Colonic mucosa (tissue), 4 donors: ENCODE measurements around the gene CST8. TPM values are rescaled to one million over a fixed set of nuclear protein-coding genes. Genes with fewer than 3 reads are reported as not detected.
"Not testable (repeated sequence)": the region's sequence is repeated elsewhere in the genome, so short reads cannot be mapped to it uniquely, and the experiment has no call there.

Source experiments
- DNase-seq: peaks from one replicate; pipeline ENCODE4 v3.0.0-alpha.2; 2020
- H3K27ac ChIP-seq: fragments of 200-600 bp; one replicate; pipeline ENCODE4 v1.8.0; 2021
- H3K27me3 ChIP-seq: fragments of 200-600 bp; one replicate; pipeline ENCODE4 v1.8.0; 2021
- H3K36me3 ChIP-seq: fragments of 200-600 bp; one replicate; pipeline ENCODE4 v1.8.0; 2021
- H3K4me1 ChIP-seq: fragments of 200-600 bp; one replicate; pipeline ENCODE4 v1.8.0; 2021; ENCODE audit warnings: mild to moderate bottlenecking
- H3K4me3 ChIP-seq: fragments of 200-600 bp; one replicate; pipeline ENCODE4 v1.8.0; 2021
- H3K9ac ChIP-seq, 2 donors: one replicate each; pipeline ENCODE4 v1.7.0; 2013; ENCODE audit warnings: control low read depth in 2 of 2, low read depth in 2 of 2, low read length in 2 of 2
- H3K9me3 ChIP-seq: fragments of 200-600 bp; one replicate; pipeline ENCODE4 v1.8.0; 2021
- intact Hi-C: fragments of 100-400 bp; cut with DNase I; formaldehyde crosslinking; loops from one replicate; pipeline ENCODE4 v1.14.1; 2022
- total RNA-seq, 2 donors: library from RNA; stranded (reverse); fragmentation: NEBNext Ultra II Directional in 1 of 2; extraction: Animal tissue kit (Norgen Biotek cat#: 25700) in 1 of 2; gene quantifications; one replicate each; pipeline ENCODE4 v1.2.1, GENCODE V29; 2021
- TF ChIP-seq, protein P1 (sequence below): fragments of 200-600 bp; IDR thresholded peaks from one replicate; pipeline ENCODE4 v1.8.0; 2022; ENCODE audit warnings: antibody characterized with exemption, mild to moderate bottlenecking
- donor health status: healthy.
- donor health status: DM: no; HTN: no; CAD: no.
- donor health status: DM: no; HTN: no; CAD: no.

Gene CST8
- total RNA-seq, 2 donors from 2014 or later = not detected

DNA sequence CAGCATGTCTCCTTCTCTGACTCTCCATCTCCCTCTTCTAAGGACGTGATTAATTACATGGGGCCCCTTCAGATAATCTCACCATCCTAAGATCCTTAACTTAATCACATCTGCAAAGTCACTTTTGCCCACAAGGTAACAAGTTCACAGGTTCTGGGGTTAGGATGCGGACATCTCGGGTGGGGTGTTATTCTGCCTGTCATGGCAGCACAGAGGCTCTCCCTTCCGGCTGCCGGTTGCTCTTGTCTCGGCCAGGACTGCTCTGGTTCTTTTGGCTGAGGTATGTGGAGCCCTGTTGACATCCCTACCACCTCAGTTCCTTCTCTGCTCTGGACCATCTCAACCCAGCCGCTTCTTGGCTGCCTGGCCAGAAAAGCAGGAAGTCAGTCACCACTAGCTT, 34.0 kb upstream of the CST8 start:
- Histone ChIP-seq H3K4me1 (no peaks in the 10 kb centered on the region), H3K27me3 (no peaks in the 10 kb centered on the region), H3K9me3 (no peaks in the 10 kb centered on the region), H3K27ac (no peak overlapping the region), H3K4me3 (no peak overlapping the region), H3K9ac (no peak overlapping the region), H3K36me3 (no peaks in the 10 kb centered on the region)
- DNase-seq = no peak
- TF ChIP-seq, protein P1, sequence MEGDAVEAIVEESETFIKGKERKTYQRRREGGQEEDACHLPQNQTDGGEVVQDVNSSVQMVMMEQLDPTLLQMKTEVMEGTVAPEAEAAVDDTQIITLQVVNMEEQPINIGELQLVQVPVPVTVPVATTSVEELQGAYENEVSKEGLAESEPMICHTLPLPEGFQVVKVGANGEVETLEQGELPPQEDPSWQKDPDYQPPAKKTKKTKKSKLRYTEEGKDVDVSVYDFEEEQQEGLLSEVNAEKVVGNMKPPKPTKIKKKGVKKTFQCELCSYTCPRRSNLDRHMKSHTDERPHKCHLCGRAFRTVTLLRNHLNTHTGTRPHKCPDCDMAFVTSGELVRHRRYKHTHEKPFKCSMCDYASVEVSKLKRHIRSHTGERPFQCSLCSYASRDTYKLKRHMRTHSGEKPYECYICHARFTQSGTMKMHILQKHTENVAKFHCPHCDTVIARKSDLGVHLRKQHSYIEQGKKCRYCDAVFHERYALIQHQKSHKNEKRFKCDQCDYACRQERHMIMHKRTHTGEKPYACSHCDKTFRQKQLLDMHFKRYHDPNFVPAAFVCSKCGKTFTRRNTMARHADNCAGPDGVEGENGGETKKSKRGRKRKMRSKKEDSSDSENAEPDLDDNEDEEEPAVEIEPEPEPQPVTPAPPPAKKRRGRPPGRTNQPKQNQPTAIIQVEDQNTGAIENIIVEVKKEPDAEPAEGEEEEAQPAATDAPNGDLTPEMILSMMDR = no peak
- intact Hi-C loops = no loop called here

DNA sequence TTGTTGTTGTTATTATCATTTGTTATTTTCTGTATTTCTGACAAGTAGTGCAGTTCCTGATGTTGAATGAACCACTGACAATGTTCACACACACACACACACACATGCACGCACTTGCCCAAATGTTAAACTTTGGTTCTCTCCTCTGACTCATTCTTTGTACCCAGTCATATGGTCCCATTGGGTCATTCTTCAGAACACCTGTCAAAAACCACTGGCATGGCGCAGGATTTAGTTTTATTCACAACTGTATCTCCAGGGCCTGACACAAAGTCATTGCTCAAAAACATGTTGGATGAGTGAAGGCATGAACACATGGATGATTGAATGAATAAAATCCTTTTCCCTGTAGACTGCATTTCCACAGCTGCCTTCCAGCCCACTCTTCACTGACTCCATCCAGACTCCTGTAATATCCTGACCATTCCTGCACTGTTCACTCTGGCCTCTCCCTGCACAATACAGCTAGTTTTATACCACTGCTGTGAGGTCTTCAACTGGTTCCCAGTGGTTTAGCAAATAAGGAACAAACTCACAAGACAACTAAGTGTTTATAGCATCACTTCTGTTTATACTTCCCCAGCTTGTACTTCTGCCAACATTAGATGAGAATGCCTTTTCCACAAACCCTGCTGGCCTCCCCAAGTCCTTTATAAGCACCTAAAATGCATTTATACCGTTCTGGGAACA, 31.3 kb upstream of the CST8 start:
- DNase-seq = no peak
- intact Hi-C loops = loop anchor here (10.0 kb wide), 1 partner anchor 75 kb away; no protein-coding TSS in a partner anchor
- no peak overlapping the region for H3K27ac ChIP-seq
- no peak overlapping the region for H3K4me3 ChIP-seq
- no peaks in the 10 kb centered on the region for H3K27me3 ChIP-seq
- TF ChIP-seq, protein P1 = no peak
- H3K9me3 ChIP-seq = no peaks in the 10 kb centered on the region
- no peaks in the 10 kb centered on the region for H3K4me1 ChIP-seq
- H3K36me3 ChIP-seq = no peaks in the 10 kb centered on the region
- no peak overlapping the region for H3K9ac ChIP-seq

DNA sequence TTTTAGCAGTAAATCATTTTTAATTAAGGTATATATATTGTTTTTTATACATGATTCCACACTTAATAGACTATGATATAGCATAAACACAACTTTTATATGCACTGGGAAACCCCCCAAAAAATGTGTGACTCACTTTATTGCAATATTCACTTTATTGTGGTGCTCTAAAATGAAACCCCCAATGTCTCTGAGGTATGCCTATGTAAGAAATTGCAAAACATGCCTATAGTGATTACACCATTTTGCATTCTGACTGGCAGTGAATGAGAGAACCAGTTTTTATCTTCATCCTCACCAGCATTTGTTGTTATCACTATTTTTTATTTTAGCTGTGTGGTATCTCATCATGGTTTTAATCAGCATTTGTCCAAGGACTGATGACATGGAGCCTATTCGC, 29.7 kb upstream of the CST8 start:
- Histone ChIP-seq H3K9me3 (no peaks in the 10 kb centered on the region), H3K4me3 (no peak overlapping the region), H3K36me3 (no peaks in the 10 kb centered on the region), H3K27me3 (no peaks in the 10 kb centered on the region), H3K9ac (no peak overlapping the region), H3K4me1 (no peaks in the 10 kb centered on the region), H3K27ac (no peak overlapping the region)
- TF ChIP-seq, protein P1 = no peak
- DNase-seq = no peak
- intact Hi-C loops = loop anchor here (10.0 kb wide), 1 partner anchor 74 kb away; no protein-coding TSS in a partner anchor

DNA sequence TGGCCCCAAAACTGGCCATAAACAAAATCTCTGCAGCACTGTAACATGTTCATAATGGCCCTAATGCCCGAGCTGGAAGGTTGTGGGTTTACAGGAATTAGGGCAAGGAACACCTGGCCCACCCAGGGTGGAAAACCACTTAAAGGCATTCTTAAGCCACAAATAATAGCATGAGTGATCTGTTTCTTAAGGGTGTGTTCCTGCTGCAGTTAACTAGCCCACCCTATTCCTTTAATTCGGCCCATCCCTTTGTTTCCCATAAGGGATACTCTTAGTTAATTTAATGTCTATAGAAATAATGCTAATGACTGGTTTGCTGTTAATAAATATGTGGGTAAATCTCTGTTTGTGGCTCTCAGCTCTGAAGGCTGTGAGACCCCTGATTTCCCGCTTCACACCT, 24.0 kb upstream of the CST8 start:
- not testable (repeated sequence) for H3K4me3 ChIP-seq, DNase-seq, H3K4me1 ChIP-seq, H3K9me3 ChIP-seq, H3K9ac ChIP-seq, H3K27me3 ChIP-seq, H3K27ac ChIP-seq, H3K36me3 ChIP-seq
- intact Hi-C loops = loop anchor here (10.0 kb wide), 1 partner anchor 68 kb away; no protein-coding TSS in a partner anchor

DNA sequence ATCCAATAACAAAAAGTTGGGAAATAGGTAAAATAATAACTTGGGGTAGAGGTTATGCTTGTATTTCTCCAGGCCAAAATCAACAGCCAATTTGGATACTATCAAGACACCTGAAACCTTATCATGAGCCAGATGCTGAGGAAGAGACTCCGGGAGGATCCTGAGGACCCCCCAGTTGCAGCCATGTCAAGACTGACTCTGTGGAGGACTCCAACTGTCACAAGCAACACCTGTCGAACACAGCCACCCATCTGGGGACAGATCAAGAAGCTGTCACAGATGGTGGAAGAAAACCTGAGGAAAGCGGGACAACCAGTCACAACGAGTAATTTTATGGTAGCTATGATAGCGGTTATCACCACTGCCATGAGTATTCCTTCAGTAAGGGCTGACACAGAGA, 18.6 kb upstream of the CST8 start:
- H3K27me3 ChIP-seq, DNase-seq, intact Hi-C loops, H3K27ac ChIP-seq, H3K4me3 ChIP-seq, H3K9ac ChIP-seq, H3K9me3 ChIP-seq, H3K4me1 ChIP-seq, H3K36me3 ChIP-seq: not testable (repeated sequence)

DNA sequence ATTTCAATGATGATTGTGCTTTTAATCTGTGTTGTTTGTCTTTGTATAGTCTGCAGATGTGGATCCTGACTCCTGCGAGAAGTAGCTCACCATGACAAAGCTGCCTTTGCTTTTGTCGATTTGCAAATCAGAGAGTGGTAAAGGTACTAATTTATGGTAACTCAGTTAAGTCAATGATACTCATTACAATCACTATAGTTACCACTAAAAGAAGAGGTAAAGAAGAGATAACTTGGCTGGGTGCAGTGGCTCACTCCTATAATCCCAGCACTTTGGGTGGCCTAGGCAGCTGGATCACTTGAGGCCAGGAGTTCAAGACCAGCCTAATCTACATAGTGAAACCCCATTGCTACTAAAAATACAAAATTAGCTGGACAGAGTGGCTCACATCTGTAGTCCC, 17.6 kb upstream of the CST8 start:
- H3K9ac ChIP-seq, H3K36me3 ChIP-seq, intact Hi-C loops, H3K27ac ChIP-seq, DNase-seq, H3K4me3 ChIP-seq, H3K9me3 ChIP-seq, H3K27me3 ChIP-seq, H3K4me1 ChIP-seq: not testable (repeated sequence)

DNA sequence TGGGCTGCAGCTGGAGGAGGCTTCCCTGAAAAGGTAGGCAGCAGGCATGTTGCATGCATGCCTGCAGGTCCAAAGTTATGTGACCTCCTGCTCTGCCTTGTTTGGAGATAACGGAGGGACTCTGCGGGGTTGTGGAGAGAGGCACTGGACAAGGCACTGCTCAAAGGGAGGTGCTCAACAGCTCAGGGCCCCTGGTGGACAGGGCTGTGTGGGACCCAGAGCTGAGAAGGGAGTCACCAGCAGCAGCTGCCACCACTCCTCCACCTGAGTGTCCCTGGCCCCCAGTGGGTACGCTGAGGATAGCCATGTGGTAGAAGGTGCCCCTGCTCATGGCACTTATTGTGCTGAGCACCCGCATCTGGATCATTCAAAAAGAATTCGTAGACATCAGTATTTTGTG, 15.5 kb upstream of the CST8 start:
- Histone ChIP-seq H3K36me3 (no peaks in the 10 kb centered on the region), H3K4me1 (no peaks in the 10 kb centered on the region), H3K9ac (no peak overlapping the region), H3K27ac (no peak overlapping the region), H3K9me3 (no peaks in the 10 kb centered on the region), H3K4me3 (no peak overlapping the region), H3K27me3 (no peaks in the 10 kb centered on the region)
- no peak for DNase-seq
- TF ChIP-seq, protein P1 = no peak
- intact Hi-C loops = no loop called here
